H1 (cell line): Measurements from ENCODE around the gene TPM2. TPM values are rescaled to one million over a fixed set of nuclear protein-coding genes. Genes with fewer than 3 reads are reported as not detected.

ENCODE experiments used
- BACH1 ChIP-seq: IDR thresholded peaks from 2 replicates; pipeline ENCODE4 v1.6.1; 2012; ENCODE audit warnings: low read length, improper control_type of control experiment
- CBX8 ChIP-seq: fragments of 300-800, 300-1000 bp; sonication (generic); IDR thresholded peaks from 2 replicates; pipeline ENCODE4 v1.7.1; 2016; ENCODE audit warnings: low read depth, low read length, borderline replicate concordance
- CHD1 ChIP-seq: IDR thresholded peaks from 2 replicates; pipeline ENCODE4 v1.6.1; 2012; ENCODE audit warnings: low read depth, low read length, improper control_type of control experiment
- CREB1 ChIP-seq: IDR thresholded peaks from 2 replicates; pipeline ENCODE4 v1.6.1; 2012; ENCODE audit warnings: inconsistent platforms
- EP300 ChIP-seq, 2 experiments: IDR thresholded peaks; 1 replicate in 1 of 2; 2 replicates in 1 of 2; pipeline ENCODE4 v1.6.1; 2011 to 2012; ENCODE audit warnings: low read depth in 2 of 2, low read length in 2 of 2, mild to moderate bottlenecking in 2 of 2, borderline replicate concordance in 1 of 2, inconsistent platforms in 1 of 2, moderate library complexity in 1 of 2
- GTF2F1 ChIP-seq: IDR thresholded peaks from 2 replicates; pipeline ENCODE4 v1.6.1; 2012; ENCODE audit warnings: low read depth, low read length, improper control_type of control experiment, borderline replicate concordance
- NANOG ChIP-seq: IDR thresholded peaks from 2 replicates; pipeline ENCODE4 v1.6.1; 2011; ENCODE audit warnings: low read length, low read depth, mild to moderate bottlenecking, inconsistent platforms; ENCODE audit not compliant: insufficient read depth, poor library complexity, severe bottlenecking
- RAD21 ChIP-seq, 2 experiments: IDR thresholded peaks in 1 of 2; conservative IDR thresholded peaks in 1 of 2; 2 replicates each; pipeline ENCODE4 v1.6.1; 2011; ENCODE audit warnings: low read depth in 2 of 2, low read length in 2 of 2, improper control_type of control experiment in 1 of 2, inconsistent platforms in 1 of 2, mild to moderate bottlenecking in 1 of 2, moderate library complexity in 1 of 2
- SRF ChIP-seq: IDR thresholded peaks from 2 replicates; pipeline ENCODE4 v1.6.1; 2011; ENCODE audit warnings: mild to moderate bottlenecking, low read depth, low read length, moderate library complexity
- TEAD4 ChIP-seq: IDR thresholded peaks from 2 replicates; pipeline ENCODE4 v1.6.1; 2012; ENCODE audit warnings: low read depth, low read length, inconsistent platforms, mixed read lengths
- USF2 ChIP-seq: IDR thresholded peaks from 2 replicates; pipeline ENCODE4 v1.6.1; 2011; ENCODE audit warnings: low read length, improper control_type of control experiment
- polyA plus RNA-seq, 7 experiments: library from polyadenylated mRNA; depleted of rRNA in 3 of 7; stranded (reverse) in 5 of 7; unstranded in 2 of 7; fragments of >200 nt in 5 of 7; fragments of 200-250 nt in 2 of 7; gene quantifications; 1 replicate in 5 of 7; 2 replicates in 1 of 7; 4 replicates in 1 of 7; pipeline versions ENCODE4 v1.2.1 to v1.2.3, GENCODE V29; 2011 to 2013; ENCODE audit warnings: missing spikeins in 2 of 7, mixed read lengths in 2 of 7
- total RNA-seq: library from RNA; stranded (reverse); fragmentation: NEBNext Ultra II Directional; extraction: Animal tissue kit (Norgen Biotek cat#: 25700); gene quantifications from 2 replicates; pipeline ENCODE4 v1.2.1, GENCODE V29; 2021

TPM2 gene
- total and polyA plus RNA-seq, 2 of the 8 experiments (the other 6 are each of a cell fraction or from before 2014, with no cell fraction given) = 62.5 to 181 TPM

GRCh38 chr9:35664531-35665470 is 24.9 kb downstream of the TPM2 start, which contains the start of gene ARHGEF39 (continued):
- TF ChIP-seq GTF2F1 (no peak), EP300 (IDR thresholded peaks at IDR 0.05; ENCODE audit: borderline replicate concordance in 1 of 2, low read depth in 2 of 2, low read length in 2 of 2) (no peak), BACH1 (no peak), TEAD4 (0 out of 2 replicates have a peak, but pooled peaks have one; percentile 4), CBX8 (no peak), RAD21 (IDR thresholded peaks at IDR 0.05 in 1 of 2, conservative IDR thresholded peaks at IDR 0.05 in 1 of 2; ENCODE audit: low read depth in 2 of 2, low read length in 2 of 2) (peak; percentile 41 to 44), SRF (no peak), USF2 (no peak), CREB1 (no peak), NANOG (no peak), CHD1 (no peak)
